Sigmoid colon (tissue), 4 donors: ENCODE data around the gene KLF14.

Source experiments
- CTCF ChIP-seq, 4 experiments: fragments of 450-650 bp in 3 of 4; fragments of 200-600 bp in 1 of 4; IDR thresholded peaks; one replicate each; pipeline ENCODE4 v1.5.1; 2016 to 2019; ENCODE audit warnings: antibody characterized with exemption in 4 of 4, mild to moderate bottlenecking in 3 of 4, moderate library complexity in 2 of 4
- EP300 ChIP-seq, 4 donors: sonication (generic); formaldehyde crosslinking; IDR thresholded peaks; one replicate each; pipeline ENCODE4 v1.6.1; 2017; ENCODE audit warnings: antibody characterized with exemption in 4 of 4

GRCh38 chr7:130752424-130752823, 18.4 kb upstream of the KLF14 start:
- TF ChIP-seq CTCF (IDR thresholded peaks at IDR 0.05): no peak
- TF ChIP-seq EP300 (IDR thresholded peaks at IDR 0.05): no peak
